Gastrocnemius medialis (tissue), 4 donors: ENCODE results near the gene ZNF443.
"Not testable (repeated sequence)": the region's sequence is repeated elsewhere in the genome, so short reads cannot be mapped to it uniquely, and the experiment has no call there.

Source experiments
- POLR2A ChIP-seq, 2 donors: fragments of 450-650 bp; IDR thresholded peaks; one replicate each; pipeline ENCODE4 v1.6.1; 2017; ENCODE audit warnings: antibody characterized with exemption in 2 of 2, mild to moderate bottlenecking in 2 of 2, moderate library complexity in 2 of 2
- TF ChIP-seq, protein P1 (sequence below), 5 experiments: fragments of 450-650 bp in 3 of 5; fragments of 200-600 bp in 2 of 5; sonication (generic) in 2 of 5; IDR thresholded peaks in 4 of 5; conservative IDR thresholded peaks in 1 of 5; 1 replicate in 4 of 5; 2 replicates in 1 of 5; pipeline ENCODE4 v1.5.1; 2016 to 2019; ENCODE audit warnings: antibody characterized with exemption in 5 of 5, mild to moderate bottlenecking in 3 of 5, moderate library complexity in 3 of 5

DNA sequence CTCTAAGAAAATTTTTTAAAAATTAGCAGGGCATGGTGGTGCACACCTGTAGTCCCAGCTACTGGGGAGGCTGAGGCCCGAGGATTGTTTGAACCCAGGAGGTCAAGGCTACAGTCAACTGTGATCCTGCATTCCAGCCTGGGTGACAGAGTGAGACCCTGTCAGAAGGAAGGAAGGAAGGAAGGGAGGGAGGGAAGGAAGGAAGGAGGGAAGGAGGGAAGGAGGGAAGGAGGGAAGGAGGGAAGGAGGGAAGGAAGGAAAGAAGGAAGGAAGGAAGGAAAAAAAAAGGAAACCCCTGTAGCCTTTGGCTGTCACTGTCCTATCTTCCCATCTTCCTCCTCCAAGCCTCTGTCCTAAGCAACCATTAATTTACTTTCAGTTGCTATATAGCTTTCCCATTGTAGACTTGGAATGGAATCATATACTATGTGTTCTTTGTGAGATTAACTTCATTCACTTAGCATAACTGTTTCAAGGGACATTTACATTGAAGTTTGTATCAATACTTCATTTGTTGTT, 45.5 kb upstream of the ZNF443 start:
- TF ChIP-seq, protein P1, sequence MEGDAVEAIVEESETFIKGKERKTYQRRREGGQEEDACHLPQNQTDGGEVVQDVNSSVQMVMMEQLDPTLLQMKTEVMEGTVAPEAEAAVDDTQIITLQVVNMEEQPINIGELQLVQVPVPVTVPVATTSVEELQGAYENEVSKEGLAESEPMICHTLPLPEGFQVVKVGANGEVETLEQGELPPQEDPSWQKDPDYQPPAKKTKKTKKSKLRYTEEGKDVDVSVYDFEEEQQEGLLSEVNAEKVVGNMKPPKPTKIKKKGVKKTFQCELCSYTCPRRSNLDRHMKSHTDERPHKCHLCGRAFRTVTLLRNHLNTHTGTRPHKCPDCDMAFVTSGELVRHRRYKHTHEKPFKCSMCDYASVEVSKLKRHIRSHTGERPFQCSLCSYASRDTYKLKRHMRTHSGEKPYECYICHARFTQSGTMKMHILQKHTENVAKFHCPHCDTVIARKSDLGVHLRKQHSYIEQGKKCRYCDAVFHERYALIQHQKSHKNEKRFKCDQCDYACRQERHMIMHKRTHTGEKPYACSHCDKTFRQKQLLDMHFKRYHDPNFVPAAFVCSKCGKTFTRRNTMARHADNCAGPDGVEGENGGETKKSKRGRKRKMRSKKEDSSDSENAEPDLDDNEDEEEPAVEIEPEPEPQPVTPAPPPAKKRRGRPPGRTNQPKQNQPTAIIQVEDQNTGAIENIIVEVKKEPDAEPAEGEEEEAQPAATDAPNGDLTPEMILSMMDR (IDR thresholded peaks at IDR 0.05 in 4 of 5, conservative IDR thresholded peaks at IDR 0.05 in 1 of 5): not testable (repeated sequence)
- not testable (repeated sequence) for TF ChIP-seq POLR2A (IDR thresholded peaks at IDR 0.05)
